DMS114 treated with DMSO at 0.1 percent for 48 hours (cell line): ENCODE data around the gene KLRC1.
"Not testable (repeated sequence)": the region's sequence is repeated elsewhere in the genome, so short reads cannot be mapped to it uniquely, and the experiment has no call there.

ENCODE experiments used
- DNase-seq: peaks from one replicate; lab custom pipeline; 2025; ENCODE audit not compliant: unreplicated experiment; lab: John Stamatoyannopoulos, UW

Gene KLRC1

DNA sequence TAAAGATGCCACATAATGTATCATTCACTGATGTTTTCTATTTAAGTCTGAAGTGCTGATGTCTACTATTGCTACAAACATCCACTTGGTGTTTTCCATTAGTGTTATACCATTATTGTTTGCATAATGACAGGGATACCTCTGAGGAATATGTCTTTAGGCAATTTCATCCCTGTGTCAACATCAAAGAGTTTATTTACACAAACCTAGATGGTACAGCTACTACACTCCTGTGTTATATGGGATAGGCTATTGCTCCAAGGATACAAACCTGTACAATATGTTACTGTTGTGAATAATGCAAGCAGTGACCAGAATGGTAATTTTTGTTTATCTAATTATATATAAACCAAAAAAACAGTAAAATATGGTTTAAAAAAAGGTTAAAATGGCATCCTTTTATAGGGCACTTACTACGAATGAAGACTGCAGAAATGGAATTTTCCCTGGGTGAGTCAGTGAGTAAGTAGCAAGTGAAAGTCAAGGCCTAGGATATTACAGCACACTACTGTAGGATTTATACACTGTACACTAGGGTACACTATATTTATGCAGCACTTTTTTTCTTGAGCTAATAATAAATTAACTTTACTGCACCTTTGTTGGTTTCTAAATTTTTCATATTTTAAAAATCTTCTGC lies 28.8 kb downstream of the KLRC1 start:
- not testable (repeated sequence) for DNase-seq

GRCh38 chr12:10422159-10422558 lies 31.0 kb downstream of the KLRC1 start:
- DNase-seq, result not testable (repeated sequence)

DNA sequence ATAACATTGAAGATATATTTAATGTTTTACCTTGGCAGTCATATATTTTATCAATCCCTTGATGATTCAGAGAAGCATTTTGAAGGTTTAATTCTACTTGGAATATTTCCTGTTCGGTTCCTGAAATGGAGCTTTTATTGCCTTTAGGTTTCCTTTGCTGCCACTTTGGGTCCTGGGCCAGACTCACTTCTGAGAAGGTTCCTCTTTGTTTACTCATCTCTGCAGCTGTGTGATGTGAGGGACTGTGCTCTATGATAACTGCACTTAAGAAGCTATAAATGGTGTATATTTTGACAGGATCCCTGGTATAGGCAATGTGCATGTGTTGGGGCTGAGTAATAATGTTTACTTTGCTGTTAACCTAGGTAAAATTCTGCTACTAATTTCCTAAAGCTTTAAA lies 32.8 kb downstream of the KLRC1 start, which contains the start of gene KLRC3:
KLRC3 (minus strand) TSS at position 262 of the 400 bp plus-strand sequence; CDS start at position 217, 45 bp downstream.
- not testable (repeated sequence) for DNase-seq

- DNase-seq, result no peak
Measured at GRCh38 chr12:10409392-10409791, 43.8 kb downstream of the KLRC1 start, which contains the start of gene KLRC4. TSS of gene KLRC4 (minus strand) at chr12:10409757. CDS start at chr12:10409575, 182 bp downstream.

- DNase-seq, result no peak
Measured at GRCh38 chr12:10408842-10409241, 44.3 kb downstream of the KLRC1 start.

DNA sequence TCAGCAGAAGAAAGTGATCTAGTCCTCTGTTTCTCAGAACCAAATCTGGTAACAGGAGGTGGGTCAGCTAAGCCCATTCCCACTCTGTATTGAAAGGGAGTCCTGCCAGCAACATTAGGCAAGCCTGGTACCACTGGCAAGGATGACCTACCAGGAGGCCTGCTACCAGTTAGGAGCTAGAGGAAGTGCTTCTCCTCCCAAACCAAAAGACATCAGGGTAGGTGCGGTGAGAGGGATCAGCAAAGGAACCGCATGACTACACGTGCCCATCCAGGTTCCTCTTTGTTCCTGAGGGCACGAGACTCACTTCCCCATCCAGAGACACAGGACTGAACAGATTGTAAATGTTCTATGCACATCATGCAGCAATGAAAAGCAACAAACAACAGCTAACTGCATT lies 46.5 kb downstream of the KLRC1 start:
- no peak for DNase-seq

GRCh38 chr12:10405294-10405693 lies 47.9 kb downstream of the KLRC1 start:
- no peak for DNase-seq

DNA sequence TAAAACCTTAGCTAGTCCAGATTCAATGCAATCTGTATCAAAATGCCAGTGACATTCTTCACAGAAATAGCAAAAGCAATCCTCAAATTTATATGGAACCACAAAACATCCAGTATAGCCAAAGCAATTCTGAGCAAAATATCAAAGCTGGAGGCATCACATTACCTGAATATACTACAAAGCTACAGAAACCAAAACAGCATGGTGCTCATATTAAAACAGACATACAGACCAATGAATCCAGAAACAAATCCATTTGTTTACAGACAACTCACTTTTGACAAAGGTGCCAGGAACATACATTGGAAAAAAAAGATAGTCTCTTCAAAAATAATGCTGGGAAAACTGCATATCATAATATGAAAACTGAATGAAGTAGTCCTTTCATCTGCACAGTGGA lies 48.4 kb downstream of the KLRC1 start:
- DNase-seq, result no peak

DNA sequence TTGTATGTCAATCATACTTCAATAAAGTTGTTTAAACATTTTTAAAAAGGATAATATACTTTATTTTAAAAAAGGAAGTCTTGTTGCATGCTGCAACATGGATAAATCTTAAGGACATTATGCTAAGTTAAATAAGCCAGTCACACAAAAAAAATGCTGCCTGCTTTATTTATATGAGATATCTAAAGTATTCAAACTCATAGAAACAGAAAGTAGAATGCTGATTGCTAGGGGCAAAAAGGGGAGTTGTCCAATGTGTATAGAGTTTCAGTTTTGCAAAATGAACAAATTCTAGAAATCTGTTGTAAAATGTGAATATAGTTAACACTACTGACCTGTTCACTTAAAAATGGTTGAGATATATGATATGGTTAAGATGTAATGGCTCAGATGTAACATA lies 52.3 kb downstream of the KLRC1 start:
- DNase-seq, result no peak

DNA sequence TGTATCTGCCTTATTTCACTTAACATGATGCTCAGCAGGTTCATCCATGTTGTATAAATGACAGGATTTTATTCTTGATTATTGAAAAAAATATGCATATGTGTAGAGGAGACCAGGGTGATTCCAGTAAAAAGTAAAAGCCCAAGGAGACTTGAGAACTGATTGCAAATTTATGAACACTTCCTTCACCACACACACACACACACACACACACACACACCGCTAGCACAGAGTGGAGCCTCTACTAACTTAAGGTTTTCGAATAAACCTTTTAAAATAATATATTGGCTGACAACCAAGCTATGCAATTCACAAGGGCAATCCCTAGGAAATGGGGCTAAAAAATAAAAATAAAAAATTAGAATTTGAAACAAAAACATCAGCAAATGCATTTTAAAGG lies 55.0 kb downstream of the KLRC1 start:
- DNase-seq, result no peak

GRCh38 chr12:10397296-10397695 lies 55.9 kb downstream of the KLRC1 start:
- DNase-seq, result no peak

- not testable (repeated sequence) for DNase-seq
Measured at GRCh38 chr12:10396176-10396575, 57.0 kb downstream of the KLRC1 start.
